ENCODE measurements around the gene PTDSS2. TPM values are rescaled to one million over a fixed set of nuclear protein-coding genes. Genes with fewer than 3 reads are reported as not detected.
A peak's percentile ranks its signal among the peaks of the same experiment; 100 is the strongest.

The PTDSS2 gene
- polyA plus RNA-seq, 3 donors = 9.3 to 18.3 (median 12.4) TPM

GRCh38 chr11:469684-470560 lies 19.8 kb downstream of the PTDSS2 start:
- intact Hi-C loops (cut with micrococcal nuclease) = no loop called here
- Histone ChIP-seq H3K9me3 (replicated peaks in 1 of 2; ENCODE audit: control insufficient read depth in 1 of 2, insufficient read depth in 1 of 2, low read length in 2 of 2) (no peaks in the 10 kb centered on the region), H2AFZ (ENCODE audit: insufficient read depth, low read depth, low read length, poor library complexity, severe bottlenecking) (no peak overlapping the region), H3K4me2 (replicated peaks; ENCODE audit: extremely low read depth, low read length, poor library complexity, severe bottlenecking) (no peak overlapping the region), H3K36me3 (replicated peaks in 1 of 2; ENCODE audit: control insufficient read depth in 1 of 2, insufficient read depth in 2 of 2, low read length in 2 of 2) (peaks cover 2% of the 10 kb centered on the region in 2 donors), H3K27ac (ENCODE audit: low read depth in 1 of 2, low read length in 2 of 2) (no peak overlapping the region), H3K4me3 (replicated peaks in 1 of 3; ENCODE audit: low read depth in 2 of 3, low read length in 3 of 3) (no peak overlapping the region), H3K9ac (ENCODE audit: insufficient read depth, low read length, poor library complexity, severe bottlenecking) (no peak overlapping the region), H3K27me3 (ENCODE audit: control insufficient read depth in 2 of 2, insufficient read depth in 2 of 2, low read length in 2 of 2) (no peaks in the 10 kb centered on the region), H4K20me1 (ENCODE audit: insufficient read depth, low read length) (no peaks in the 10 kb centered on the region), H3K4me1 (ENCODE audit: control insufficient read depth in 1 of 2, insufficient read depth in 2 of 2, low read length in 2 of 2) (peaks cover 10 to 14% of the 10 kb centered on the region in 2 donors), H3K79me2 (ENCODE audit: insufficient read depth, low read length) (no peaks in the 10 kb centered on the region)
- DNase-seq = no peak
- Mint-ChIP-seq H3K4me1 (peaks cover 15% of the 10 kb centered on the region), H3K27me3 (ENCODE audit: low read depth in 3 of 3) (no peaks in the 10 kb centered on the region), H3K9me3 (peaks cover 0 to 8% (median 3%) of the 10 kb centered on the region in 7 donors), H3K27ac (no peak overlapping the region), H3K36me3 (peaks cover 6 to 17% of the 10 kb centered on the region in 2 donors), H3K4me3 (no peak overlapping the region)
- no peak for TF ChIP-seq CTCF (IDR thresholded peaks at IDR 0.05)
- 87% methylated on average over 18 of the region's 28 CpGs for WGBS (ENCODE audit: insufficient coverage)

- Mint-ChIP-seq H3K27ac (peak overlapping the region in 1 of 7 donors; percentile 78), H3K9me3 (peaks cover 0 to 5% (median 3%) of the 10 kb centered on the region in 7 donors), H3K36me3 (peaks cover 4 to 14% of the 10 kb centered on the region in 2 donors), H3K4me1 (peaks cover 6% of the 10 kb centered on the region), H3K27me3 (ENCODE audit: low read depth in 3 of 3) (peaks cover 0 to under 1% (median under 1%) of the 10 kb centered on the region in 3 donors), H3K4me3 (no peak overlapping the region)
- 94% methylated on average over 48 of the region's 61 CpGs for WGBS (ENCODE audit: insufficient coverage)
- H3K79me2 ChIP-seq (ENCODE audit: insufficient read depth, low read length) = no peaks in the 10 kb centered on the region
- no peak overlapping the region for H3K27ac ChIP-seq (ENCODE audit: low read depth in 1 of 2, low read length in 2 of 2)
- no peaks in the 10 kb centered on the region for H4K20me1 ChIP-seq (ENCODE audit: insufficient read depth, low read length)
- H2AFZ ChIP-seq (ENCODE audit: insufficient read depth, low read depth, low read length, poor library complexity, severe bottlenecking) = no peak overlapping the region
- no peak overlapping the region for H3K9ac ChIP-seq (ENCODE audit: insufficient read depth, low read length, poor library complexity, severe bottlenecking)
- peaks cover under 1 to 3% of the 10 kb centered on the region in 2 donors for H3K4me1 ChIP-seq (ENCODE audit: control insufficient read depth in 1 of 2, insufficient read depth in 2 of 2, low read length in 2 of 2)
- no peak for TF ChIP-seq CTCF (IDR thresholded peaks at IDR 0.05)
- H3K36me3 ChIP-seq (replicated peaks in 1 of 2; ENCODE audit: control insufficient read depth in 1 of 2, insufficient read depth in 2 of 2, low read length in 2 of 2) = peaks cover 0 to 4% of the 10 kb centered on the region in 2 donors
- no peak overlapping the region for H3K4me2 ChIP-seq (replicated peaks; ENCODE audit: extremely low read depth, low read length, poor library complexity, severe bottlenecking)
- H3K4me3 ChIP-seq (replicated peaks in 1 of 3; ENCODE audit: low read depth in 2 of 3, low read length in 3 of 3) = no peak overlapping the region
- H3K27me3 ChIP-seq (ENCODE audit: control insufficient read depth in 2 of 2, insufficient read depth in 2 of 2, low read length in 2 of 2) = no peaks in the 10 kb centered on the region
- H3K9me3 ChIP-seq (replicated peaks in 1 of 2; ENCODE audit: control insufficient read depth in 1 of 2, insufficient read depth in 1 of 2, low read length in 2 of 2) = no peaks in the 10 kb centered on the region
- DNase-seq = no peak
- intact Hi-C loops (cut with micrococcal nuclease) = no loop called here
These were observed 21.5 kb downstream of the PTDSS2 start for GRCh38 chr11:471468-472145.

All from CD14-positive monocyte (primary cell).